HUES48 (cell line): Measurements from ENCODE around the gene GPC2.

Experiments
- H3K27ac ChIP-seq: one replicate; pipeline ENCODE4 v1.7.0; 2013; ENCODE audit warnings: low read depth, low read length, inconsistent platforms
- H3K27me3 ChIP-seq: 2 replicates; pipeline ENCODE4 v1.6.1; 2013; ENCODE audit warnings: mild to moderate bottlenecking, low read length; ENCODE audit not compliant: control insufficient read depth, insufficient read depth
- H3K36me3 ChIP-seq: 2 replicates; pipeline ENCODE4 v1.6.1; 2013; ENCODE audit warnings: low read length; ENCODE audit not compliant: control insufficient read depth, insufficient read depth
- H3K4me1 ChIP-seq: 2 replicates; pipeline ENCODE4 v1.6.1; 2013; ENCODE audit warnings: mild to moderate bottlenecking, low read length; ENCODE audit not compliant: control insufficient read depth, insufficient read depth
- H3K4me3 ChIP-seq: 2 replicates; pipeline ENCODE4 v1.5.1; 2013; ENCODE audit warnings: mild to moderate bottlenecking, low read depth, low read length
- H3K9ac ChIP-seq: 2 replicates; pipeline ENCODE4 v1.6.1; 2013; ENCODE audit warnings: mild to moderate bottlenecking, low read depth, low read length, moderate library complexity
- H3K9me3 ChIP-seq: 2 replicates; pipeline ENCODE4 v1.6.1; 2013; ENCODE audit warnings: low read length; ENCODE audit not compliant: control insufficient read depth, insufficient read depth

The GPC2 gene

GRCh38 chr7:100156331-100157068 lies 20.7 kb downstream of the GPC2 start:
- H3K4me3 ChIP-seq: 0 out of 2 replicates have a peak overlapping the region, but pooled peaks have one; percentile 81
- H3K4me1 ChIP-seq: peaks cover 13% of the 10 kb centered on the region
- peak overlapping the region; percentile 84 for H3K27ac ChIP-seq
- no peak overlapping the region for H3K9ac ChIP-seq
- peaks cover 53% of the 10 kb centered on the region for H3K36me3 ChIP-seq
- no peaks in the 10 kb centered on the region for H3K9me3 ChIP-seq
- no peaks in the 10 kb centered on the region for H3K27me3 ChIP-seq

- no peak overlapping the region for H3K9ac ChIP-seq
- peaks cover 13% of the 10 kb centered on the region for H3K4me1 ChIP-seq
- peaks cover 54% of the 10 kb centered on the region for H3K36me3 ChIP-seq
Observed at GRCh38 chr7:100155553-100156317, 21.4 kb downstream of the GPC2 start.

GRCh38 chr7:100154651-100155491 lies 22.3 kb downstream of the GPC2 start:
- H3K4me3 ChIP-seq: no peak overlapping the region
- no peaks in the 10 kb centered on the region for H3K27me3 ChIP-seq
- H3K36me3 ChIP-seq: peaks cover 62% of the 10 kb centered on the region
- no peaks in the 10 kb centered on the region for H3K9me3 ChIP-seq
- H3K27ac ChIP-seq: no peak overlapping the region
- no peak overlapping the region for H3K9ac ChIP-seq
- H3K4me1 ChIP-seq: peaks cover 19% of the 10 kb centered on the region

More at GRCh38 chr7:100155553-100156317, 21.4 kb downstream of the GPC2 start:
- Histone ChIP-seq H3K4me3 (no peak overlapping the region), H3K27ac (no peak overlapping the region), H3K9me3 (no peaks in the 10 kb centered on the region), H3K27me3 (no peaks in the 10 kb centered on the region)

DNA sequence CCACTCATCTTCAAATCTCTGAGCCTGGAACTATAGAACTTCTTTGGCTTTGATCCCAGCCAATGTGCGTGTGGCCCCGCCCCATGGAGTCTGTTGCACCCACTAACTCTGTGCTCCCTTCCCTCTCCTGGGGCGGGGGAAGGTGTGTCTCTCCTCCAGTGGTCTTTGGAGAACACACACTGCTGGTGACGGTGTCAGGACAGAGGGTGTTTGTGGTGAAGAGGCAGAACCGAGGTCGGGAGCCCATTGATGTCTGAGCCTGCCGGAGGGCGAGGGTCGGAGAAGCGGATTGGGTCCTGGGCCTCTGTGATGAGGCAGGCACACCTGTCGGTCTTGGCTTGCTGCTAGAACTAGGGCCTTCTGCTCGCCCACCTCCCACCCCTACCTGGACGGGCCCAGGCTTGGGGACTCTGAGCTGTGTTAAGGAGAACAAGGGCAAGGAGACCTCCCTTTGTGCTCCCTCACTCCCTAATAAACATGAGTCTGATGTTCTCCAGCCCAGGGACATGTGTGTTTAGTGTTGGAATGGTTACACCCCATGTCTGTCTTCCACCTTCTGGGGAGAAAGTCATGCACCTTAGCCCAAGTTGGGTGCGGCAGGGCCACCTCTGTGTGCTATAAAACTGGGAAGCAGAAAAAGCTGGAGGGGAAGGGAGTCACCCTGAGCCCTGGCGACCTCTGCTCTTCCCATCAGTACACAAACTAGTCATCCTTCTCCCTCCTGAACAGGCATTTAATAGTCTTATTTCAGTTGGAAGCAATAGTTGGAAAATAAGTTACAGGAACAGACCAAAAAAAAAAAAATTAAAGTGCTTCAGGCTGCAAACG lies 23.3 kb downstream of the GPC2 start:
- peaks cover 17% of the 10 kb centered on the region for H3K4me1 ChIP-seq
- peaks cover 62% of the 10 kb centered on the region for H3K36me3 ChIP-seq
- H3K9me3 ChIP-seq: no peaks in the 10 kb centered on the region
- no peaks in the 10 kb centered on the region for H3K27me3 ChIP-seq
- no peak overlapping the region for H3K9ac ChIP-seq
- no peak overlapping the region for H3K4me3 ChIP-seq
- no peak overlapping the region for H3K27ac ChIP-seq

- no peak overlapping the region for H3K27ac ChIP-seq
- H3K27me3 ChIP-seq: no peaks in the 10 kb centered on the region
- H3K36me3 ChIP-seq: peaks cover 62% of the 10 kb centered on the region
- no peak overlapping the region for H3K9ac ChIP-seq
- H3K9me3 ChIP-seq: no peaks in the 10 kb centered on the region
- no peak overlapping the region for H3K4me3 ChIP-seq
- H3K4me1 ChIP-seq: peaks cover 21% of the 10 kb centered on the region
Observed at GRCh38 chr7:100152937-100153666, 24.1 kb downstream of the GPC2 start.

DNA sequence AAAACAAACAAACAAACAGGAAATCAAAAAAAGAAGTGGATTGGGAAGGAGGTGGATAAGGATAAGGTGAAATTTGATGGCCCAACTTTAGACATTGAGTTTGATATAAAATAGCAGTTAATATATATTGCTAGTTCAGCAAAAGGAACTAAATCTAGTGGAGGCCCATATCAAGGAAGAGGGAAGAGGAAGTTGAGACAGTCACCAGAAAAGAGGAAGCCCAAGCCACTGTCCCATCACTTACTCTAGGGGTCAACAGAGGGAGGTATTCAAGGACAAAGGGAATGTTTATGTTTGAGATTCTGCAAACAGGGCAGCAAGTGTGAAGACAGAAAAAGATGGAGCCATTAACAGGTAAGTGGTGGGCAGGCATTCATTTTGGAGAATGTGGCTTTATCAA lies 24.8 kb downstream of the GPC2 start:
- peaks cover 18% of the 10 kb centered on the region for H3K4me1 ChIP-seq
- no peaks in the 10 kb centered on the region for H3K27me3 ChIP-seq
- H3K27ac ChIP-seq: no peak overlapping the region
- H3K36me3 ChIP-seq: peaks cover 62% of the 10 kb centered on the region
- no peak overlapping the region for H3K9ac ChIP-seq
- no peaks in the 10 kb centered on the region for H3K9me3 ChIP-seq
- H3K4me3 ChIP-seq: no peak overlapping the region

DNA sequence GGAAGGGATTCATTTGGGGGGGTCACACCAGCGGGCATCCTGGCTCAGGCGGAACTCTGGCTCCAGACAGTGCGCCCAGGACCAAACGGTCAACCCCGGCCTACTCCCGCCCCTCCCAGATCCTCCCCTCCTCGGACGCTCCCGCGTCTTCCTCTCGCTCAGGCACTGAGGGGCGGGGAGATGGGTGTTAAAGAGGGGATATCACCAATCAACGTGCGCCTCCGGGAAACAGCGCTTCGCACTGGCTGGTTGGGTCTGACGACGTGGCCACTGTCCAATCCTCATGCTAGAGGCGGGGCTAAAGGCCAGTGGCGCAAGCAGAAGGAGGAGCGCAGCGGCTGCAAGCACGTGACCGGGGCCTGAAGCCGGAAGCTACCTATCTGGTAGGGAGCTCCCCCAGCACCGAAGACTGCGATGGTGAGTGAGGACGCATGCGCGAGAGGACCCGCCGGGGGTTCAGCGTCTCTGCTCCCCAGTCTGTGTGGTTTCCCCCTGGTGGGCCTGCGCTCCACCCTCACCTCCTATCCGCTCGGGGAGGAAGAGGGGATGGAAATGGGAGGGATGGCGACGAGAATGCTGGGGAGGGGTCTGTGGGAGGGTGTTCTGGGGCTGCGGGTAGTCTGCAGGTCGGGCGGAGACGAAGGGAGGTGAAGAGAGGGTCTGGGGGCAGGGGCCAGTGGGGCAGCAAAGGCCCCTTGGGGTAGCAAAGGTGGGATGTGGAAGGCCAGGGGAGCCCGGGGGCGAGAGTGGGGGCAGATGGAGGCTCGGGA lies 28.4 kb downstream of the GPC2 start, which contains the start of gene LAMTOR4:
TSS of gene LAMTOR4 (plus strand) at position 360 of the 770 bp plus-strand sequence. CDS start at position 415, 55 bp downstream.
- Histone ChIP-seq H3K36me3 (peaks cover 31% of the 10 kb centered on the region), H3K4me3 (peak within 1 kb of the TSS; percentile 81), H3K9me3 (no peaks in the 10 kb centered on the region), H3K27ac (peak within 1 kb of the TSS; percentile 68), H3K9ac (peak within 1 kb of the TSS; percentile 60), H3K4me1 (peaks cover 10% of the 10 kb centered on the region), H3K27me3 (no peaks in the 10 kb centered on the region)

DNA sequence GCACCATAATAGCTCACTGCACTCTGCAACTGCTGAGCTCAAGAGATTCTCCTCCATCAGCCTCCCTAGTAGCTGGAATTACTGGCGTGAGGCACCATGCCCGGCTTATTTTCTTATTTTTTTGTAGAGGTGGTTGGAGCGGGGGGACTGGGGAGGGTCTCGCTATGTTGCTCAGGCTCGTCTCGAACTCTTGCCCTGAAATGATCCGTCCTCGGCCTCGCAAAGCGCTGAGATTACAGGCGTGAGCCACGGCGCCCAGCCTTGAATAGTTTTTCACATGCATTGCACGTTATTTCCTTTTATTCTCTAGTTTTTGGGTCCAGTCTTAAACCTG lies 29.0 kb downstream of the GPC2 start:
- peak overlapping the region; percentile 48 for H3K4me3 ChIP-seq
- H3K27ac ChIP-seq: peak overlapping the region; percentile 47
- no peak overlapping the region for H3K9ac ChIP-seq
- no peaks in the 10 kb centered on the region for H3K27me3 ChIP-seq
- peaks cover 25% of the 10 kb centered on the region for H3K36me3 ChIP-seq
- no peaks in the 10 kb centered on the region for H3K9me3 ChIP-seq
- H3K4me1 ChIP-seq: peaks cover 10% of the 10 kb centered on the region

- H3K4me1 ChIP-seq: peaks cover 10% of the 10 kb centered on the region
- H3K36me3 ChIP-seq: peaks cover 16% of the 10 kb centered on the region
- H3K27me3 ChIP-seq: no peaks in the 10 kb centered on the region
- H3K9me3 ChIP-seq: no peaks in the 10 kb centered on the region
- H3K4me3 ChIP-seq: no peak overlapping the region
- no peak overlapping the region for H3K27ac ChIP-seq
- H3K9ac ChIP-seq: no peak overlapping the region
Observed at GRCh38 chr7:100147278-100147677, 29.9 kb downstream of the GPC2 start.
